ENCODE measurements around the gene TET2. TPM values are rescaled to one million over a fixed set of nuclear protein-coding genes. Genes with fewer than 3 reads are reported as not detected.

Gene TET2
- total RNA-seq, 1 donor from 2014 or later = 23.3 TPM

- H3K4me3 Mint-ChIP-seq = no peak overlapping the region
- H3K9me3 Mint-ChIP-seq = peaks cover 18% of the 10 kb centered on the region
- no peak for DNase-seq (ENCODE audit: low read depth, low spot score)
- no peaks in the 10 kb centered on the region for H3K4me1 Mint-ChIP-seq
- H3K36me3 Mint-ChIP-seq (ENCODE audit: low read depth) = peaks cover 18% of the 10 kb centered on the region
- H3K27ac Mint-ChIP-seq (ENCODE audit: unreplicated experiment) = no peak overlapping the region
- TF ChIP-seq CTCF (conservative IDR thresholded peaks at IDR 0.05) = no peak
- H3K27me3 Mint-ChIP-seq (ENCODE audit: low read depth) = no peaks in the 10 kb centered on the region
These were observed 157.4 kb downstream of the TET2 start for GRCh38 chr4:105304085-105304484.

DNA sequence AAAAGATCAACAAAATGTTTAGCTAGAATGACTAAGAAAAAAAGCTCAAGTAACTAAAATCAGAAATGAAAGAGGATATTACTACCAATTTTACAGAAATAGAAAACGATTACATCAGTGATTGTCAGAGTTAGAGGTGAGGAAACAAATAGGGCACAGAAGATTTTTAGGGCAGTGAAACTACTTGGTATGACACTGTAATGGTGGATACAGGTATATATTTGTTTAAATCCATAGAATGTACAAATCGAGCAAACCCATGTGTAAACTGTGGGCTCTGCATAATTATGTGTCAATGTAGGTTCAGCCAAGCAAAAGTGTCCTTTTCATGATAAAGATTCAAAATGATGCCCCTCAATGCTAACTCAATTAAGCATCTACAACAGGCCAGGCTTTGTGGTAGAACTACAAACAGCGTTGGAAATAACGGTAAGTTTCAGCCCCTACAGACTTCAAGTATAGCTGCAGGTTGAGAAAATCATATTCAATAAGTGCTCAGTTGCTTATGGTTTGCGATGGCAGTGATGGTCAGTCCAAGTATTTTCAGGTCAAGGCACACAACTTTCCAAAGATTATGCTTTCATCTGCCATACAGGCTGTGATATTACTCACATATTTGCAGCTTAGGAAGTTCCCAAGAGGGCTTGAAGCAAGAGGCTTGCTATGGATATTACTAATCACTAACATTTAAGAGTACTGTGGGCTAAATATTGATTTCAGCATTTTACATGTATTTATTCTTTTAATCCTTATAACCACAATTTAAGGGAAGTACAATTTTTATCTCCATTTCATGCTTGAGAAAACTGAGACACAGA, 158.6 kb downstream of the TET2 start:
- Mint-ChIP-seq H3K27me3 (ENCODE audit: low read depth) (no peaks in the 10 kb centered on the region), H3K4me1 (no peaks in the 10 kb centered on the region), H3K9me3 (peaks cover 12% of the 10 kb centered on the region), H3K27ac (ENCODE audit: unreplicated experiment) (no peak overlapping the region), H3K4me3 (no peak overlapping the region), H3K36me3 (ENCODE audit: low read depth) (peaks cover 15% of the 10 kb centered on the region)
- no peak for TF ChIP-seq CTCF (conservative IDR thresholded peaks at IDR 0.05)
- no peak for DNase-seq (ENCODE audit: low read depth, low spot score)

GRCh38 chr4:105306158-105306781, 159.6 kb downstream of the TET2 start:
- Mint-ChIP-seq H3K4me1 (no peaks in the 10 kb centered on the region), H3K27ac (ENCODE audit: unreplicated experiment) (no peak overlapping the region), H3K9me3 (peaks cover 8% of the 10 kb centered on the region), H3K4me3 (no peak overlapping the region), H3K27me3 (ENCODE audit: low read depth) (no peaks in the 10 kb centered on the region), H3K36me3 (ENCODE audit: low read depth) (peaks cover 13% of the 10 kb centered on the region)
- no peak for TF ChIP-seq CTCF (conservative IDR thresholded peaks at IDR 0.05)
- DNase-seq (ENCODE audit: low read depth, low spot score) = no peak

DNA sequence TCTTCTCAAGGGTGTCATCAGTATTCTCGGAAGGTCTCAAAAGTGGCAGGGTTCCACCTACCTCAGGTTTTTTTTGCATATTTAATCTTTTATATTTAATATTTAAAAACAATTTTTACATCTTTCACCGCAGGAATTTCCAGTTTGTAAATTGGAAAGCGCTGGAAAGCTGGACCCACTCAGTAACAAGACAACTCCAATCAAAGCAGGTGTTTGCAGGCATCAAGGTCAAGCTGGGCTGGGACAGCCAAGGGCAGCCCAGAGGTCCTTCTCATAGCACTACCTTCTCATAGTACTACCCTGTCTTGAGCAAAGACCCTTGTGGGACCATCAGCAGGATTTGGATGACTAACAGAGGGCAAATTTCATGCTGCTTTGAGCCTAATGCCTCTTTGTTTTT, 160.1 kb downstream of the TET2 start:
- H3K27me3 Mint-ChIP-seq (ENCODE audit: low read depth) = no peaks in the 10 kb centered on the region
- peaks cover 8% of the 10 kb centered on the region for H3K9me3 Mint-ChIP-seq
- no peak overlapping the region for H3K4me3 Mint-ChIP-seq
- H3K27ac Mint-ChIP-seq (ENCODE audit: unreplicated experiment) = no peak overlapping the region
- no peaks in the 10 kb centered on the region for H3K4me1 Mint-ChIP-seq
- no peak for DNase-seq (ENCODE audit: low read depth, low spot score)
- H3K36me3 Mint-ChIP-seq (ENCODE audit: low read depth) = peaks cover 12% of the 10 kb centered on the region
- TF ChIP-seq CTCF (conservative IDR thresholded peaks at IDR 0.05) = no peak

DNA sequence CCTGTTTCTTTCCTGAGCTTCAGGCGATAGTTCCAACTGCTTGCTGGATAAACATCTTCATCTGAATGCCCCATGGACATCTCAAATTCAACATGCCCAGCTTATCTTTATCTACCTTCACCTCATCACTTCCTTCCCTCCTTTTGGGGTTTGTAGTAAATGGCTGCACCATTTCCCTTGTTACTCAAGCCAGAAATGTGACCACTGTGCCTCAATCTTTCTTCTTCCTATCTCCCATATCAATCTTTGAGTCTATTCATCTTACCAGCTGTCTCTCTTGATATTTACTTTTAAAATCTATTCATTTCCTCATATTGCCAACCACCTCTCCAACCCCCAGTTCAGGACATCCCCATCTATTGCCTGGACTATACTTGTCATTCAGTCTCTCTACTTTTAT, 171.8 kb downstream of the TET2 start:
- TF ChIP-seq CTCF (conservative IDR thresholded peaks at IDR 0.05) = no peak
- H3K4me3 Mint-ChIP-seq = no peak overlapping the region
- no peaks in the 10 kb centered on the region for H3K4me1 Mint-ChIP-seq
- H3K36me3 Mint-ChIP-seq (ENCODE audit: low read depth) = peaks cover 9% of the 10 kb centered on the region
- peaks cover 9% of the 10 kb centered on the region for H3K9me3 Mint-ChIP-seq
- H3K27ac Mint-ChIP-seq (ENCODE audit: unreplicated experiment) = no peak overlapping the region
- no peaks in the 10 kb centered on the region for H3K27me3 Mint-ChIP-seq (ENCODE audit: low read depth)
- no peak for DNase-seq (ENCODE audit: low read depth, low spot score)
